Loucy (cell line): ENCODE measurements around the gene CBLC.

Experiments
- H2AFZ ChIP-seq: fragments of 200-600 bp; sonication (generic); 2 replicates; pipeline ENCODE4 v1.6.0; 2016; ENCODE audit warnings: antibody characterized with exemption, mild to moderate bottlenecking, low read length, moderate library complexity
- H3F3A ChIP-seq: fragments of 200-600 bp; 2 replicates; pipeline ENCODE4 v1.6.0; 2016; ENCODE audit warnings: antibody characterized with exemption, low read depth, mild to moderate bottlenecking
- H3K27me3 ChIP-seq: fragments of 200-600 bp; sonication (generic); 2 replicates; pipeline ENCODE4 v1.6.1; 2014; ENCODE audit warnings: low read length, mild to moderate bottlenecking; ENCODE audit not compliant: insufficient read depth, poor library complexity, severe bottlenecking
- H3K36me3 ChIP-seq: fragments of 200-600 bp; sonication (generic); 2 replicates; pipeline ENCODE4 v1.6.1; 2016; ENCODE audit warnings: low read length; ENCODE audit not compliant: insufficient read depth
- H3K4me1 ChIP-seq: fragments of 200-600 bp; sonication (generic); 2 replicates; pipeline ENCODE4 v1.5.1; 2014; ENCODE audit warnings: low read length, mild to moderate bottlenecking; ENCODE audit not compliant: insufficient read depth, poor library complexity, severe bottlenecking
- H3K4me2 ChIP-seq: fragments of 200-600 bp; sonication (generic); 2 replicates; pipeline ENCODE4 v1.6.0; 2014; ENCODE audit warnings: antibody characterized with exemption, low read length, low read depth, mild to moderate bottlenecking; ENCODE audit not compliant: poor library complexity, severe bottlenecking
- H3K4me3 ChIP-seq: fragments of 200-600 bp; sonication (generic); 2 replicates; pipeline ENCODE4 v1.5.1; 2014; ENCODE audit warnings: low read length, mild to moderate bottlenecking, mixed read lengths; ENCODE audit not compliant: poor library complexity, severe bottlenecking
- H3K79me2 ChIP-seq: fragments of 200-600 bp; sonication (generic); 2 replicates; pipeline ENCODE4 v1.6.1; 2014; ENCODE audit warnings: low read length; ENCODE audit not compliant: insufficient read depth
- H3K9ac ChIP-seq: fragments of 200-600 bp; sonication (generic); 2 replicates; pipeline ENCODE4 v1.6.0; 2014; ENCODE audit warnings: mild to moderate bottlenecking, low read depth, low read length, moderate library complexity; ENCODE audit not compliant: poor library complexity, severe bottlenecking
- H3K9me2 ChIP-seq: fragments of 200-600 bp; sonication (generic); replicated peaks from 2 replicates; pipeline ENCODE4 v1.6.1; 2016; ENCODE audit warnings: low read depth, low read length, mixed read lengths
- H3K9me3 ChIP-seq: fragments of 200-600 bp; sonication (generic); 2 replicates; pipeline ENCODE4 v1.6.1; 2014; ENCODE audit warnings: mild to moderate bottlenecking, antibody characterized with exemption, low read length, low read depth; ENCODE audit not compliant: insufficient read depth
- H4K20me1 ChIP-seq: fragments of 200-600 bp; sonication (generic); 2 replicates; pipeline ENCODE4 v1.6.0; 2014; ENCODE audit warnings: antibody characterized with exemption, low read length, mild to moderate bottlenecking; ENCODE audit not compliant: insufficient read depth, poor library complexity, severe bottlenecking
- CTCF ChIP-seq: fragments of 200-600 bp; sonication (generic); conservative IDR thresholded peaks from 2 replicates; pipeline ENCODE4 v1.5.1; 2014; ENCODE audit warnings: mild to moderate bottlenecking, antibody characterized with exemption, low read length
- EZH2phosphoT487 ChIP-seq: fragments of 200-600 bp; IDR thresholded peaks from 2 replicates; pipeline ENCODE4 v1.6.1; 2018; ENCODE audit warnings: antibody characterized with exemption, mild to moderate bottlenecking, moderate library complexity, borderline replicate concordance

Gene CBLC

DNA sequence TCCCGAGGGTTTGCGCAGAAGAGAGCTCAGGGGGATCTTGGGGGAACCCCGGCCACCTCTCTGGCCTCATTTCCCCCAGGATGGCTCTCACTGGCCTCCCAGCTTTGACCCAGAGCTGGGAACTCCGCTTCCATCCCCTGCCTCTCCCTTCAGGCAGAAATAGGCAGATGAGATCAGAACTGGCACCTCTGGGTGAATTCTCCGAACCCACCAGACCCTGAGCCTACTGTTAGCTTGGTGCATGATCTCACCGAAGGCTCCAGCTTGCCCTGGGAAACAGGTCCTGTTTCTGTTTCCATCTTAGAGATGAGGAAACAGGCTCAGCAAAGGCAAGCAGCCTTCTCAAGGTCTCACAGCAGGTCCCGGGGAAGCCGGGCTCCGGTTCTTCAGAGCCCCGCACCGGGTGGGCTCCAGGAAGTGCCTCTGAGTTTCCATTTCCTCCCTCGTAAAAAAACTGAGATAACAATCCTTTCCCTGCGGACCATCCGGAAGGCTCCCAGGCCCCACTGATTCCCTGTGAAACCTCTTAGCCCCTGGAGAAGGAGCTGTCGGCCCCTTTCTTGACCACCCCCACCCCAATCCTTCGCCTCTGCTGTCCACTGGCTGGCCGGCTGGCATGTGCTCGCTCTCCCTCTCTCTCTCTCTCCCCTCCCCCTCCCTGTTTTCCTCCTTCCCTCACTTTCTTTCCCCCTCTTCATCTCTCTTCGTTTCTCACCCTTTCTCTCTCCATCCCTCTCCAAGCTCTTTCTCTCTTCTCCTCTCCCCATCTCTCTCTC, 70.5 kb downstream of the CBLC start:
- no peaks in the 10 kb centered on the region for H3K27me3 ChIP-seq
- H3K4me2 ChIP-seq = peak overlapping the region; percentile 40
- no peak for TF ChIP-seq CTCF
- TF ChIP-seq EZH2phosphoT487 = no peak
- no peaks in the 10 kb centered on the region for H3K9me3 ChIP-seq
- H3K4me3 ChIP-seq = no peak overlapping the region
- no peak overlapping the region for H3K9ac ChIP-seq
- peaks cover 46% of the 10 kb centered on the region for H3K4me1 ChIP-seq
- no peaks in the 10 kb centered on the region for H3K9me2 ChIP-seq
- no peaks in the 10 kb centered on the region for H3F3A ChIP-seq
- H3K36me3 ChIP-seq = no peaks in the 10 kb centered on the region
- H3K79me2 ChIP-seq = no peaks in the 10 kb centered on the region
- no peak overlapping the region for H2AFZ ChIP-seq
- peaks cover 5% of the 10 kb centered on the region for H4K20me1 ChIP-seq

GRCh38 chr19:44848812-44849447, 71.2 kb downstream of the CBLC start:
- peak overlapping the region; percentile 40 for H3K4me2 ChIP-seq
- peaks cover 46% of the 10 kb centered on the region for H3K4me1 ChIP-seq
- TF ChIP-seq CTCF (no peak), EZH2phosphoT487 (no peak)
- peaks cover 5% of the 10 kb centered on the region for H4K20me1 ChIP-seq
- H3K9ac ChIP-seq = no peak overlapping the region
- no peaks in the 10 kb centered on the region for H3K79me2 ChIP-seq
- H3K4me3 ChIP-seq = no peak overlapping the region
- H3F3A ChIP-seq = no peaks in the 10 kb centered on the region
- no peaks in the 10 kb centered on the region for H3K27me3 ChIP-seq
- no peaks in the 10 kb centered on the region for H3K9me2 ChIP-seq
- no peaks in the 10 kb centered on the region for H3K36me3 ChIP-seq
- no peaks in the 10 kb centered on the region for H3K9me3 ChIP-seq
- no peak overlapping the region for H2AFZ ChIP-seq
